ENCODE results near the gene VRK3.

DNA sequence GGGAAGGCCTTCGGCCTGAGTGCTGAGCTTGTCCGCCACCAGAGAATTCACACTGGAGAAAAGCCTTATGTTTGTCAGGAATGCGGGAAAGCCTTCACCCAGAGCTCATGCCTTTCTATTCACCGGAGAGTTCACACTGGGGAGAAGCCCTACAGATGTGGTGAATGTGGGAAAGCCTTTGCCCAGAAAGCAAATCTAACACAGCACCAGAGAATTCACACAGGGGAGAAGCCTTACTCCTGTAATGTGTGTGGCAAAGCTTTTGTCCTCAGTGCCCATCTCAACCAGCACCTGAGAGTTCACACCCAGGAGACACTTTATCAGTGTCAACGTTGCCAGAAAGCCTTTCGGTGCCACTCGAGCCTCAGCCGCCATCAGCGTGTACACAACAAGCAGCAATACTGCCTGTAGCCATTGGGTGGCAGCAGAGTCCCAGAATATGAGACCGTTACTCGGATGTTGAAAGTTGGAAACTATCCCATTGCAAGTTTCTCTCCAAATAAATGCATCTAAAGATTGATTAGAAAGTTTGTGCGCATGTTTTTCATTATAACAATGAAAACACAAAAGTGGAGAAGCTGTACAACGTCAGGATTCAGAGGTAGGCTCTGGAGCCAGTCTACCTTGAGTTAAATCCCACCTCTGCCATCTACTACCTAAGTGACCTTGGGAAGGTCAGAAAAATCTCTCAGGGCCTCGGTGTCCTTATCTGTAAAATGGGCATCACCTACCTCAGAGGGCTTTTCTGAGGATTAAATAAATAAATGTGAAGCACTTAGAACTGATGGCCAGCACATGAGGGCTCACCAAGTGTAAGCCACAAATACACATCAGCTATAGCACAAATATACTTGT lies 21.7 kb upstream of the VRK3 start:
- TF ChIP-seq, protein P1, sequence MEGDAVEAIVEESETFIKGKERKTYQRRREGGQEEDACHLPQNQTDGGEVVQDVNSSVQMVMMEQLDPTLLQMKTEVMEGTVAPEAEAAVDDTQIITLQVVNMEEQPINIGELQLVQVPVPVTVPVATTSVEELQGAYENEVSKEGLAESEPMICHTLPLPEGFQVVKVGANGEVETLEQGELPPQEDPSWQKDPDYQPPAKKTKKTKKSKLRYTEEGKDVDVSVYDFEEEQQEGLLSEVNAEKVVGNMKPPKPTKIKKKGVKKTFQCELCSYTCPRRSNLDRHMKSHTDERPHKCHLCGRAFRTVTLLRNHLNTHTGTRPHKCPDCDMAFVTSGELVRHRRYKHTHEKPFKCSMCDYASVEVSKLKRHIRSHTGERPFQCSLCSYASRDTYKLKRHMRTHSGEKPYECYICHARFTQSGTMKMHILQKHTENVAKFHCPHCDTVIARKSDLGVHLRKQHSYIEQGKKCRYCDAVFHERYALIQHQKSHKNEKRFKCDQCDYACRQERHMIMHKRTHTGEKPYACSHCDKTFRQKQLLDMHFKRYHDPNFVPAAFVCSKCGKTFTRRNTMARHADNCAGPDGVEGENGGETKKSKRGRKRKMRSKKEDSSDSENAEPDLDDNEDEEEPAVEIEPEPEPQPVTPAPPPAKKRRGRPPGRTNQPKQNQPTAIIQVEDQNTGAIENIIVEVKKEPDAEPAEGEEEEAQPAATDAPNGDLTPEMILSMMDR (IDR thresholded peaks at IDR 0.05), result peak; percentile 18 to 53 (median 46)
- no peak for TF ChIP-seq POLR2A (IDR thresholded peaks at IDR 0.05)
